MM.1S (cell line): ENCODE data around the gene SYMPK.

Experiments
- EZH2phosphoT487 ChIP-seq: fragments of 300-600 bp; sonication (generic); IDR thresholded peaks from 2 replicates; pipeline ENCODE4 v1.6.1; 2018; ENCODE audit warnings: antibody characterized with exemption, low read length
- TF ChIP-seq, protein P1 (sequence below): fragments of 300-600 bp; sonication (generic); IDR thresholded peaks from 2 replicates; pipeline ENCODE4 v1.5.1; 2016; ENCODE audit warnings: antibody characterized with exemption, low read length, mixed read lengths

DNA sequence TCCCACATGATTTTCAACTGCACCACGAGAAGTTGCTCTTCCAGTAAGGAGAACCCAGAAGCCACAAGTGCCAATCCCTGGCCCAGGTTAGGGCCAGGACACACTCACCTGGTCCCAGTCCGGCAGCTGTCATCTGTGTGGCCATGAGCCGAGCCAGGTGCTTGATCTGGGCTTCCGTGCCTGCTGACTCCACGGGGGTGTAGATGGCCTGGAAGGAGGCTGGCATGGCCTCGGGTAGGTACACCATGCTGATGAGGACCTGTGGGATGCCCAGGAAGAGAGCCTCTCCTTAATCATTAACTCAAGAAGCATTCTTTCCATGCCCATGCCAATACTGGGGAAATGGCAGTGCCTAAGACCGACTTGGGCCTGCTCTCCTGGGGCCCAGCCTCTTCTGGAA lies 28.0 kb downstream of the SYMPK start:
- TF ChIP-seq, protein P1, sequence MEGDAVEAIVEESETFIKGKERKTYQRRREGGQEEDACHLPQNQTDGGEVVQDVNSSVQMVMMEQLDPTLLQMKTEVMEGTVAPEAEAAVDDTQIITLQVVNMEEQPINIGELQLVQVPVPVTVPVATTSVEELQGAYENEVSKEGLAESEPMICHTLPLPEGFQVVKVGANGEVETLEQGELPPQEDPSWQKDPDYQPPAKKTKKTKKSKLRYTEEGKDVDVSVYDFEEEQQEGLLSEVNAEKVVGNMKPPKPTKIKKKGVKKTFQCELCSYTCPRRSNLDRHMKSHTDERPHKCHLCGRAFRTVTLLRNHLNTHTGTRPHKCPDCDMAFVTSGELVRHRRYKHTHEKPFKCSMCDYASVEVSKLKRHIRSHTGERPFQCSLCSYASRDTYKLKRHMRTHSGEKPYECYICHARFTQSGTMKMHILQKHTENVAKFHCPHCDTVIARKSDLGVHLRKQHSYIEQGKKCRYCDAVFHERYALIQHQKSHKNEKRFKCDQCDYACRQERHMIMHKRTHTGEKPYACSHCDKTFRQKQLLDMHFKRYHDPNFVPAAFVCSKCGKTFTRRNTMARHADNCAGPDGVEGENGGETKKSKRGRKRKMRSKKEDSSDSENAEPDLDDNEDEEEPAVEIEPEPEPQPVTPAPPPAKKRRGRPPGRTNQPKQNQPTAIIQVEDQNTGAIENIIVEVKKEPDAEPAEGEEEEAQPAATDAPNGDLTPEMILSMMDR: no peak
- no peak for TF ChIP-seq EZH2phosphoT487
